Lung (tissue), 12 donors: ENCODE results near the gene GEN1. TPM values are rescaled to one million over a fixed set of nuclear protein-coding genes. Genes with fewer than 3 reads are reported as not detected.

Source experiments
- ATAC-seq: fragments of 200-7000 bp; cut with Tn5 transposase; one replicate; pipeline ENCODE4 v1.9.1; 2020; ENCODE audit warnings: moderate number of reproducible peaks; ENCODE audit not compliant: insufficient read depth, low FRiP score
- DNase-seq, 3 donors: peaks; one replicate each; pipeline ENCODE4 v3.0.0-alpha.2; 2013 to 2017
- H3K27ac ChIP-seq, 2 donors: one replicate each; pipeline ENCODE4 v1.5.1; 2013; ENCODE audit warnings: mild to moderate bottlenecking in 2 of 2, moderate library complexity in 2 of 2, control low read depth in 1 of 2, inconsistent platforms in 1 of 2, low read depth in 1 of 2, low read length in 1 of 2
- H3K27me3 ChIP-seq, 3 donors: one replicate each; pipeline ENCODE4 v1.5.1; 2013; ENCODE audit warnings: low read length in 2 of 3; ENCODE audit not compliant: control insufficient read depth in 3 of 3, insufficient read depth in 3 of 3
- H3K36me3 ChIP-seq, 4 donors: one replicate each; pipeline ENCODE4 v1.5.1; 2013; ENCODE audit warnings: low read length in 4 of 4, mild to moderate bottlenecking in 1 of 4, moderate library complexity in 1 of 4; ENCODE audit not compliant: control insufficient read depth in 4 of 4, insufficient read depth in 4 of 4
- H3K4me1 ChIP-seq, 5 donors: one replicate each; pipeline ENCODE4 v1.5.1; 2013; ENCODE audit warnings: low read length in 5 of 5, mild to moderate bottlenecking in 2 of 5, moderate library complexity in 1 of 5; ENCODE audit not compliant: control insufficient read depth in 5 of 5, insufficient read depth in 5 of 5
- H3K4me3 ChIP-seq: one replicate; pipeline ENCODE4 v1.5.1; 2013; ENCODE audit warnings: mild to moderate bottlenecking, control low read depth, moderate library complexity
- H3K9ac ChIP-seq, 2 donors: one replicate each; pipeline ENCODE4 v1.5.1; 2013; ENCODE audit warnings: low read length in 2 of 2, control low read depth in 1 of 2; ENCODE audit not compliant: insufficient read depth in 1 of 2
- H3K9me3 ChIP-seq, 4 donors: one replicate each; pipeline ENCODE4 v1.5.1; 2013; ENCODE audit warnings: low read length in 3 of 4, mild to moderate bottlenecking in 1 of 4, moderate library complexity in 1 of 4; ENCODE audit not compliant: control insufficient read depth in 4 of 4, insufficient read depth in 3 of 4
- WGBS, 2 donors: extraction: QIAGEN DNeasy Blood & Tissue Kit; methylation state at CpG; one replicate each; pipeline ENCODE4 v1.1.7; 2013; 5-methylcytosine and 5-hydroxymethylcytosine counted together
- polyA plus RNA-seq, 2 donors: library from polyadenylated mRNA; stranded (reverse); fragments of 200-250 nt; gene quantifications; one replicate each; pipeline ENCODE4 v1.2.1, GENCODE V29; 2013
- total RNA-seq, 2 donors: library from RNA; depleted of rRNA in 1 of 2; stranded (reverse); fragments of >200 nt in 1 of 2; gene quantifications; one replicate each; pipeline ENCODE4 v1.2.1, GENCODE V29; 2014 to 2021
- TF ChIP-seq, protein P1 (sequence below): IDR thresholded peaks from 2 replicates; pipeline ENCODE4 v1.5.1; 2012; ENCODE audit warnings: mild to moderate bottlenecking; ENCODE audit errors: control extremely low read depth, extremely low read depth
- donor health status: control.
- donor health status: control.
- donor health status: Bipolar disorder and iron deficiency.
- donor health status: healthy.
- donor health status: DM: yes; HTN: yes; CAD: no.

Gene GEN1
- total and polyA plus RNA-seq, 4 donors = 1.8 to 10.6 (median 4.0) TPM

DNA sequence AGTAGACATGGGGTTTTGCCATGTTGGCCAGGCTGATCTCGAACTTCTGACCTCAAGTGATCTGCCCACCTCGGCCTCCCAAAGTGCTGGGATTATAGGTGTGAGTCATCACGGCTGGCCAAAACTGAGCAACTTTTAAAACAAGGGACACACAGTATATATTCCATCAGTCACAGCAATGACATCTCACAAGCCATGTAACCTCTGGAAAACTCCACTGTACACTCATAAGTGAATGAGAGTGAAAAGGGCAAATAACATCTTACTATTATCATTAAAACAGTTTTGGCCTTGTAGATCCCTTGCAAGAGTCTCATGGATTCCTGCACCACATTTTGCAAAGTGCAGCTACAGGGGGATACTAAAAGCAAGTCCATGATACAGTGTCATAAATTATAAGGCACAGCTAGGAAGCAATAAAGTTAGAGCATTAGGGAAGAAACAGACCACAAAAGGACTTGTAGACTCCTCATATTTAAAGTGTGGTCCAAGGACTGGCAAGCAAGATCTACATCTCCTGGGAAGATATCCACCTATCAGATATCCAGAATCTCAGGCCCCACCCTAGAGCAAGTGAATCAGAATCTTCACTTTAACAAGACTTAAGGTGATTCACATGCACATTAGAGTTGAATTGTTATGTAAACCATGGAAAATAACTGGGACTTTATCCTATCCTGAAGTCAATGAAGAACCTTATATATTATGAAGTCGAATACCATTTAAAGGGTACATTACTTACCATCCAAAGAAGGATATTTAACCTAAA is 6.1 kb upstream of the GEN1 start:
- no peaks in the 10 kb centered on the region for H3K27me3 ChIP-seq
- peaks cover 0 to 1% (median 0%) of the 10 kb centered on the region in 4 donors for H3K36me3 ChIP-seq
- peaks cover 0 to 2% (median 0%) of the 10 kb centered on the region in 4 donors for H3K9me3 ChIP-seq
- no peak for DNase-seq
- no peak for ATAC-seq
- 89 to 91% methylated on average over 4 of the region's 4 CpGs for WGBS, 2 donors
- TF ChIP-seq, protein P1, sequence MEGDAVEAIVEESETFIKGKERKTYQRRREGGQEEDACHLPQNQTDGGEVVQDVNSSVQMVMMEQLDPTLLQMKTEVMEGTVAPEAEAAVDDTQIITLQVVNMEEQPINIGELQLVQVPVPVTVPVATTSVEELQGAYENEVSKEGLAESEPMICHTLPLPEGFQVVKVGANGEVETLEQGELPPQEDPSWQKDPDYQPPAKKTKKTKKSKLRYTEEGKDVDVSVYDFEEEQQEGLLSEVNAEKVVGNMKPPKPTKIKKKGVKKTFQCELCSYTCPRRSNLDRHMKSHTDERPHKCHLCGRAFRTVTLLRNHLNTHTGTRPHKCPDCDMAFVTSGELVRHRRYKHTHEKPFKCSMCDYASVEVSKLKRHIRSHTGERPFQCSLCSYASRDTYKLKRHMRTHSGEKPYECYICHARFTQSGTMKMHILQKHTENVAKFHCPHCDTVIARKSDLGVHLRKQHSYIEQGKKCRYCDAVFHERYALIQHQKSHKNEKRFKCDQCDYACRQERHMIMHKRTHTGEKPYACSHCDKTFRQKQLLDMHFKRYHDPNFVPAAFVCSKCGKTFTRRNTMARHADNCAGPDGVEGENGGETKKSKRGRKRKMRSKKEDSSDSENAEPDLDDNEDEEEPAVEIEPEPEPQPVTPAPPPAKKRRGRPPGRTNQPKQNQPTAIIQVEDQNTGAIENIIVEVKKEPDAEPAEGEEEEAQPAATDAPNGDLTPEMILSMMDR = no peak
- H3K27ac ChIP-seq = no peak overlapping the region
- H3K9ac ChIP-seq = no peak overlapping the region
- no peak overlapping the region for H3K4me3 ChIP-seq
- H3K4me1 ChIP-seq = peaks cover 0 to 10% (median 8%) of the 10 kb centered on the region in 5 donors

DNA sequence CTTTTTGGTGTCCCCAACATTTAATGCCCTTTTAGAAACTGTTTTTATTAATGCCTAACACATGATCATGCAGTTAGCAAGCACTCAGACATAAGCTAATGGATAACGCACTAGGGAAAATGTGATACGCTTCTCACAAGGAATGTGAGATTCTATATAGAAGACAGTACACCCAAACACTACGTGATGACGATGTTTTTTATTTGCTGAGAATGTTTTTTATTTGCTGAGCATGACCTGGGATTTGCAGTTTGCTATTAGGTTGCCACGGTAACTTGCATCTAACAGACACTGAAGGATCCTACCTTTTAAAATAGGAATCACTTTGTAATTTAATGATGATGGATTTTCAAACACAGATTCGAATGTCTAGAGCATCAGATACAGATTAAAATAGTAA is 5.2 kb upstream of the GEN1 start:
- 89 to 95% methylated on average over 6 of the region's 6 CpGs for WGBS, 2 donors

DNA sequence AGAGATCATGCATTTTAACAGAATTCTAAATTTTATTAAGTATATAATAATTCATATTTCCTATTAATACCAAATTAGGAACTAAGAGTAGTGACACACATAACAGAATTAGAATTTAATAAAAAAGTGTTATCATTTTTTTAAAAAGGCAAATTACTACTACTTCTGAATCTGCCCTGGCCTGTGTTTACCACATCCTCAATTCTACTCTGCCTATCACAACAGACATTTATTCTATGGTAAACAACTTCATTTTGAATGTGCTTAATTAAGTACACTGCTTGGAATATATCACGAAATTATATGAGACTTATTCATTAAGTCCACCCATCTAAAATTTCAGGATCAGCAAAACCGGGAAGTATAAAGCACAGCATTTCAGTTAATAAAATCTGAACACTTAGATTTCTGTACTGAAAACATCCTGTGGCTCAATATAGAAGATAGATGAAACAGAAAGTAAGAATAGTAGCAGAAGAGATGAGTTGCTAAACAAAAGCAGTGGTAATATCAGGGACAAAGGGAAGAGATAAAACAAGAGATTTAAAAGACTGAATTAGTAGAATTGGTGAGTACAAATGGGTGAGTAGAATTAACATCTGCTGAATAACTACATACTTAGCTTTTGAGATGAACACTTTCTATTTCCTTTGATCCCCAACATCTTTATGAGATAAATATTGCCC is 4.0 kb upstream of the GEN1 start:
- 83 to 88% methylated on average over 2 of the region's 2 CpGs for WGBS, 2 donors

More for the DNA sequence above, 5.2 kb upstream of the GEN1 start:
- Histone ChIP-seq H3K9me3 (peaks cover 0 to 2% (median 0%) of the 10 kb centered on the region in 4 donors), H3K36me3 (peaks cover 0 to 1% (median 0%) of the 10 kb centered on the region in 4 donors), H3K27ac (no peak overlapping the region), H3K4me3 (no peak overlapping the region), H3K4me1 (peaks cover 0 to 10% (median 8%) of the 10 kb centered on the region in 5 donors), H3K27me3 (no peaks in the 10 kb centered on the region), H3K9ac (no peak overlapping the region)
- no peak for ATAC-seq
- DNase-seq = no peak
- TF ChIP-seq, protein P1 = no peak

More for the DNA sequence above, 4.0 kb upstream of the GEN1 start:
- no peak for ATAC-seq
- no peaks in the 10 kb centered on the region for H3K36me3 ChIP-seq
- peaks cover 0 to 16% (median 11%) of the 10 kb centered on the region in 5 donors for H3K4me1 ChIP-seq
- H3K9ac ChIP-seq = no peak overlapping the region
- TF ChIP-seq, protein P1 = no peak
- DNase-seq = no peak
- H3K27me3 ChIP-seq = no peaks in the 10 kb centered on the region
- no peak overlapping the region for H3K27ac ChIP-seq
- peaks cover 0 to 2% (median 0%) of the 10 kb centered on the region in 4 donors for H3K9me3 ChIP-seq
- no peak overlapping the region for H3K4me3 ChIP-seq
